H1 (cell line): Measurements from ENCODE around the gene TRIM41.

Experiments used
- BRCA1 ChIP-seq: IDR thresholded peaks from 2 replicates; pipeline ENCODE4 v1.6.1; 2012; ENCODE audit warnings: low read depth, low read length, improper control_type of control experiment
- CTCF ChIP-seq, 3 experiments: IDR thresholded peaks; 1 replicate in 2 of 3; 2 replicates in 1 of 3; pipeline versions ENCODE4 v1.5.1 to v1.6.1; 2011; ENCODE audit warnings: low read length in 3 of 3, mild to moderate bottlenecking in 3 of 3, inconsistent platforms in 2 of 3, low read depth in 1 of 3, moderate library complexity in 1 of 3; ENCODE audit not compliant: insufficient read depth in 1 of 3; ENCODE audit errors: control extremely low read depth in 1 of 3
- JUN ChIP-seq: IDR thresholded peaks from 2 replicates; pipeline ENCODE4 v1.6.1; 2011; ENCODE audit warnings: low read depth, mild to moderate bottlenecking, improper control_type of control experiment, low read length
- POLR2AphosphoS5 ChIP-seq: IDR thresholded peaks from 2 replicates; pipeline ENCODE4 v1.6.1; 2011; ENCODE audit warnings: low read depth, low read length
- RAD21 ChIP-seq, 2 experiments: IDR thresholded peaks in 1 of 2; conservative IDR thresholded peaks in 1 of 2; 2 replicates each; pipeline ENCODE4 v1.6.1; 2011; ENCODE audit warnings: low read depth in 2 of 2, low read length in 2 of 2, improper control_type of control experiment in 1 of 2, inconsistent platforms in 1 of 2, mild to moderate bottlenecking in 1 of 2, moderate library complexity in 1 of 2
- SP2 ChIP-seq: IDR thresholded peaks from 2 replicates; pipeline ENCODE4 v1.6.1; 2012; ENCODE audit warnings: mild to moderate bottlenecking, low read length, inconsistent platforms
- SUZ12 ChIP-seq: fragments of 200-600 bp; sonication (generic); IDR thresholded peaks from 2 replicates; pipeline ENCODE4 v1.6.1; 2012; ENCODE audit warnings: mild to moderate bottlenecking, inconsistent platforms, low read length, moderate library complexity, mixed read lengths

- TF ChIP-seq CTCF (IDR thresholded peaks at IDR 0.05; ENCODE audit: control extremely low read depth in 1 of 3, insufficient read depth in 1 of 3, low read depth in 1 of 3, low read length in 3 of 3) (no peak), RAD21 (IDR thresholded peaks at IDR 0.05 in 1 of 2, conservative IDR thresholded peaks at IDR 0.05 in 1 of 2; ENCODE audit: low read depth in 2 of 2, low read length in 2 of 2) (no peak), BRCA1 (no peak), SUZ12 (no peak), SP2 (no peak), JUN (no peak), POLR2AphosphoS5 (no peak)
Measured at GRCh38 chr5:181199881-181200638, 23.0 kb upstream of the TRIM41 start.
